ENCODE data around the gene PRELID3B.

Gene PRELID3B

GRCh38 chr20:59018817-59019216 is 23.8 kb downstream of the PRELID3B start:
- TF ChIP-seq, protein P1, sequence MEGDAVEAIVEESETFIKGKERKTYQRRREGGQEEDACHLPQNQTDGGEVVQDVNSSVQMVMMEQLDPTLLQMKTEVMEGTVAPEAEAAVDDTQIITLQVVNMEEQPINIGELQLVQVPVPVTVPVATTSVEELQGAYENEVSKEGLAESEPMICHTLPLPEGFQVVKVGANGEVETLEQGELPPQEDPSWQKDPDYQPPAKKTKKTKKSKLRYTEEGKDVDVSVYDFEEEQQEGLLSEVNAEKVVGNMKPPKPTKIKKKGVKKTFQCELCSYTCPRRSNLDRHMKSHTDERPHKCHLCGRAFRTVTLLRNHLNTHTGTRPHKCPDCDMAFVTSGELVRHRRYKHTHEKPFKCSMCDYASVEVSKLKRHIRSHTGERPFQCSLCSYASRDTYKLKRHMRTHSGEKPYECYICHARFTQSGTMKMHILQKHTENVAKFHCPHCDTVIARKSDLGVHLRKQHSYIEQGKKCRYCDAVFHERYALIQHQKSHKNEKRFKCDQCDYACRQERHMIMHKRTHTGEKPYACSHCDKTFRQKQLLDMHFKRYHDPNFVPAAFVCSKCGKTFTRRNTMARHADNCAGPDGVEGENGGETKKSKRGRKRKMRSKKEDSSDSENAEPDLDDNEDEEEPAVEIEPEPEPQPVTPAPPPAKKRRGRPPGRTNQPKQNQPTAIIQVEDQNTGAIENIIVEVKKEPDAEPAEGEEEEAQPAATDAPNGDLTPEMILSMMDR (IDR thresholded peaks at IDR 0.05; ENCODE audit: extremely low read depth, insufficient read depth, missing control alignments), result no peak
- no peak for DNase-seq (ENCODE audit: low spot score)
- in situ Hi-C loops (cut with MboI; ENCODE audit: low pct_unique_long_range_greater_than_20kb, low sequenced_read_pairs, unreplicated experiment), result no loop called here

DNA sequence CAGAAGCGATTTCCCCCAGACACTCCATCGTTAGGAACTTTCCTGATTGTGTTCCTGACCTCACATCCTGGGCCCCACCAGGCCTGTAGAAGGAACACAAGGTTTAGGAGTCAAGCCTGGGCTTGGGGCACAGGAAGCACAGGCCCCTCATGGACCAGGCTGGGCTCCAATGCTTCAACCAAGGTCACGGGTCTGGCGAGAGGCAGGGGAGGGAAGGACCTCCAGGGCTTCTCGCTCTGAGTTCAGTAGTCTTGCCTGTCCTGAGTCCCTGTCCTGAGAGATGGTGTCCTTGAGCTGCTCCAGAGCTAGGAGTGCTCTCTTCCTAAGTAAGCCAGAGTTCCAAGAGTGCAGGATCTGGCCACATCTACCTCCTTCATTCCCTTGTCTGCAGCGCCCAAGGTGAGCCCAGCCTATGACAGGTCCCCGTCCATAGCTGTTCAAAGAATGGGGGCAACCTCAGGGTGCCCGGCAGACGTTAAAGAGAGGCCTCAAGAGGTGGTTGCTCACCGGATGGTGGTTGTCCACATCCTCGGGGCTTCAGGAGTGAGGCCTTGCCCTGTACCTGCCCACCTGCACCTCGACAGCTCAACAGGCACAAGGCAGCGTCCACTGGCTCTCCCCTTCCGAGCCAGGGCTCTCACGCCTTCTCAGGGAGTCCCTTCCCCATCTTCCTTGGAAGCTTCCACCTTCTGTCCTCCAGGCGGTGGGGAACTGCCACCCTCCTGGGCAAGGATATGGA is 24.9 kb downstream of the PRELID3B start:
- DNase-seq (ENCODE audit: low spot score), result no peak
- in situ Hi-C loops (cut with MboI; ENCODE audit: low pct_unique_long_range_greater_than_20kb, low sequenced_read_pairs, unreplicated experiment), result no loop called here
- TF ChIP-seq, protein P1 (IDR thresholded peaks at IDR 0.05; ENCODE audit: extremely low read depth, insufficient read depth, missing control alignments), result no peak

DNA sequence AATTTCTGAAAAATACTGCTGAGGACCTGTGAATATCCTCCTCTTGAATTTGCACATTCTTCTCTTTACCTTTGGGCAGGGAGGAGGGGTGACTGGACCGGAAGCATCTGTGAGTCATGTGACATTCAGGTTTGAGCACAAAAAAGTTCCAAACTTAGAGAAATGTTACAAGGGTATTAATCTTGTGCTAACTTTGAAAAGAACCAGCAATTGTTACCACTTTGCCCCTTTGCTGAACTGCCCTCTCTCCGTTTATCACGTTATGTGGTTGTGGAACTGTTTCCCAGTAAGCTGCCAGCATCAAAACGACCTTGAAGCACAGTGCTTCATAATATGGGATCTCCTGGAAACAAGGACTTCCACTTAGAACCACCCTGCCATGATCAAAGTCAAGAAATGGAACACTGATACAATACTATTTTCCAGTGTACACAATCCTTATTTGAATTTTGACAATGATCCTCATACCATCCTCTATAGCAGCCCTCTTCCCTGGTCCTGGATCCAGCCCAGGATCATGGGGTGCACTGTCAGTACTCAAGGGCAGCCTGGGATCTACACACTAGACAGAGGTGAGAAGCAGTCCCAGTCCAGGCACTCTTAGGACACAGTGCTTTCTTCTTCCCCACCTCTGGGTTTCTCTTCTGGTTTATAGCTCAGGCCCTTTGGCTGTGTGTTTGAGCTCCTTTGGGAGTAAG is 25.6 kb downstream of the PRELID3B start:
- no peak for DNase-seq (ENCODE audit: low spot score)
- TF ChIP-seq, protein P1 (IDR thresholded peaks at IDR 0.05; ENCODE audit: extremely low read depth, insufficient read depth, missing control alignments), result no peak
- in situ Hi-C loops (cut with MboI; ENCODE audit: low pct_unique_long_range_greater_than_20kb, low sequenced_read_pairs, unreplicated experiment), result no loop called here

DNA sequence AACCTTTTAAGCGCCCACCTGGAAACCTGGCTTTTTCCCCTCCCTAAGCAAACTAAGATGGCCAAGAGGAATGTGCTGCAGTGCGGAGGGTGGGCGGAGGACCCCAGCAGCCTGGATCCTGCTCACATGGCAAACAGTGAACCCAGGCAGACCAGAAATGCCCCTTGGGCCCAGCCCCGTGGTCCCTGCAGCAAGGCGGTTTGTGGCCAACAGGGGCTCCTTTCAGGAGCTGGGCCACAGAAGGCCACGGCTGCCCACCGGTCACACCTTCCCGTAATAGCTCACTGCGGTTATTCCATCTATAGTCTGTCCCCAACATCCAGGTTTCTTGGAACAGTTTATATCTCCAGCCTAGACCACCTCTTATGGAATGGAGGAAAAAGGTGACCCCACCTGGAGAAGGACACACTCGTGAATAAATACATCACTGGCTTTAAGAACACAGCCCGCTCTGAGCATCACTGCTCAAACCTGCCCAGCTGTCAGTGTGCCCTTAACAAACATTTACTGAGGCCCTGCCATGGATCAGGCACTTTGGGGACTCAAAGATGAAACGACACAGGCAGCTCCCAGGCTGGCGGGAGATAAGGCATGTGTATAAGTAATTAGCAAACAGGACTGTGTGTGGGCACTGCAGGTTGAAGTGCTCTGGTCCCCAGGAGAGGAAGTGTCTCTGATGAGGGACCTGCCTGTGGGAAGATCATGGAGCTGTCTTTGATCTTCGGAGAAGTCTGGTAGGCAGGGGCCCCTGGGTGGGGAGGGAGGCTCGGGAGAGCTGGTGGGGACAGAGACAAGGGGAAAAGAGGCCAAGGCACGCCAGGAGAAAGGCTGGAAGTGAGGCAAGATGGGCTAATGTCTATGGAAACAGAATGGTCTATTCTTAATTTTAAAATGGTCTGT is 26.5 kb downstream of the PRELID3B start:
- no peak for DNase-seq (ENCODE audit: low spot score)
- TF ChIP-seq, protein P1 (IDR thresholded peaks at IDR 0.05; ENCODE audit: extremely low read depth, insufficient read depth, missing control alignments), result no peak
- in situ Hi-C loops (cut with MboI; ENCODE audit: low pct_unique_long_range_greater_than_20kb, low sequenced_read_pairs, unreplicated experiment), result no loop called here

GRCh38 chr20:59015411-59015810 is 27.2 kb downstream of the PRELID3B start:
- no peak for DNase-seq (ENCODE audit: low spot score)
- in situ Hi-C loops (cut with MboI; ENCODE audit: low pct_unique_long_range_greater_than_20kb, low sequenced_read_pairs, unreplicated experiment), result no loop called here
- TF ChIP-seq, protein P1 (IDR thresholded peaks at IDR 0.05; ENCODE audit: extremely low read depth, insufficient read depth, missing control alignments), result no peak

GRCh38 chr20:59014680-59015389 is 27.8 kb downstream of the PRELID3B start:
- DNase-seq (ENCODE audit: low spot score), result no peak
- TF ChIP-seq, protein P1 (IDR thresholded peaks at IDR 0.05; ENCODE audit: extremely low read depth, insufficient read depth, missing control alignments), result no peak
- in situ Hi-C loops (cut with MboI; ENCODE audit: low pct_unique_long_range_greater_than_20kb, low sequenced_read_pairs, unreplicated experiment), result no loop called here

All from GM13977 (cell line).